H9 (cell line): ENCODE measurements around the gene PRR16. TPM values are rescaled to one million over a fixed set of nuclear protein-coding genes. Genes with fewer than 3 reads are reported as not detected.

Experiments used
- DNase-seq: peaks from one replicate; pipeline ENCODE4 v3.0.0-alpha.2; 2017
- H2AFZ ChIP-seq: one replicate; pipeline ENCODE4 v1.6.1; 2013; ENCODE audit warnings: mild to moderate bottlenecking, low read length, control low read depth, moderate library complexity
- H2AK5ac ChIP-seq: 2 replicates; pipeline ENCODE4 v1.6.1; 2013; ENCODE audit warnings: low read length, control low read depth, mixed read lengths; ENCODE audit not compliant: insufficient read length
- H2BK120ac ChIP-seq: one replicate; pipeline ENCODE4 v1.6.1; 2013; ENCODE audit warnings: low read depth, mild to moderate bottlenecking, low read length, control low read depth, inconsistent platforms; ENCODE audit not compliant: poor library complexity, severe bottlenecking
- H2BK12ac ChIP-seq: 2 replicates; pipeline ENCODE4 v1.6.1; 2013; ENCODE audit warnings: low read length, control low read depth, mixed read lengths, low read depth; ENCODE audit not compliant: insufficient read length
- H2BK15ac ChIP-seq: 2 replicates; pipeline ENCODE4 v1.6.1; 2013; ENCODE audit warnings: low read depth, low read length, control low read depth
- H2BK20ac ChIP-seq: one replicate; pipeline ENCODE4 v1.6.1; 2013; ENCODE audit warnings: low read depth, mild to moderate bottlenecking, low read length, control low read depth, inconsistent platforms; ENCODE audit not compliant: poor library complexity, severe bottlenecking
- H2BK5ac ChIP-seq: 2 replicates; pipeline ENCODE4 v1.6.1; 2013; ENCODE audit warnings: low read length, control low read depth, mixed read lengths; ENCODE audit not compliant: insufficient read length
- H3K14ac ChIP-seq: 2 replicates; pipeline ENCODE4 v1.6.1; 2013; ENCODE audit warnings: low read length, control low read depth; ENCODE audit not compliant: insufficient read depth
- H3K18ac ChIP-seq: 2 replicates; pipeline ENCODE4 v1.6.1; 2013; ENCODE audit warnings: low read depth, mild to moderate bottlenecking, mixed read lengths, low read length, control low read depth; ENCODE audit not compliant: insufficient read length
- H3K23ac ChIP-seq: 2 replicates; pipeline ENCODE4 v1.6.1; 2013; ENCODE audit warnings: low read length, control low read depth, mixed read lengths, low read depth; ENCODE audit not compliant: insufficient read length
- H3K23me2 ChIP-seq: 2 replicates; pipeline ENCODE4 v1.6.1; 2013; ENCODE audit warnings: low read depth, mild to moderate bottlenecking, mixed read lengths, low read length, control low read depth; ENCODE audit not compliant: insufficient read length, poor library complexity, severe bottlenecking
- H3K27ac ChIP-seq: 2 replicates; pipeline ENCODE4 v1.5.1; 2013; ENCODE audit warnings: low read length, control low read depth, mixed read lengths, low read depth; ENCODE audit not compliant: insufficient read length
- H3K27me3 ChIP-seq: 2 replicates; pipeline ENCODE4 v1.6.1; 2013; ENCODE audit warnings: low read length, control low read depth, inconsistent platforms; ENCODE audit not compliant: insufficient read depth
- H3K4ac ChIP-seq: 2 replicates; pipeline ENCODE4 v1.6.1; 2013; ENCODE audit warnings: low read depth, mild to moderate bottlenecking, control low read depth, inconsistent platforms, low read length, moderate library complexity
- H3K4me1 ChIP-seq: 2 replicates; pipeline ENCODE4 v1.6.1; 2013; ENCODE audit warnings: low read length, control low read depth, inconsistent platforms; ENCODE audit not compliant: insufficient read depth
- H3K4me2 ChIP-seq: 2 replicates; pipeline ENCODE4 v1.6.1; 2013; ENCODE audit warnings: low read length, control low read depth, mixed read lengths; ENCODE audit not compliant: insufficient read length, insufficient read depth
- H3K56ac ChIP-seq: 2 replicates; pipeline ENCODE4 v1.6.1; 2013; ENCODE audit warnings: low read depth, mild to moderate bottlenecking, mixed read lengths, low read length, control low read depth; ENCODE audit not compliant: insufficient read length
- H3K79me1 ChIP-seq: 2 replicates; pipeline ENCODE4 v1.6.1; 2013; ENCODE audit warnings: low read depth, mild to moderate bottlenecking, moderate library complexity, low read length, control low read depth, inconsistent platforms; ENCODE audit not compliant: insufficient read depth, poor library complexity, severe bottlenecking
- H3K79me2 ChIP-seq: 2 replicates; pipeline ENCODE4 v1.6.1; 2013; ENCODE audit warnings: low read length, control low read depth, inconsistent platforms; ENCODE audit not compliant: insufficient read depth
- H3K9ac ChIP-seq: 2 replicates; pipeline ENCODE4 v1.6.1; 2013; ENCODE audit warnings: low read length, control low read depth, mixed read lengths; ENCODE audit not compliant: insufficient read length; ENCODE audit errors: extremely low read depth
- H3K9me3 ChIP-seq: one replicate; pipeline ENCODE4 v1.6.1; 2013; ENCODE audit warnings: low read depth, low read length, inconsistent platforms; ENCODE audit not compliant: control insufficient read depth
- H3T11ph ChIP-seq: one replicate; pipeline ENCODE4 v1.6.1; 2013; ENCODE audit warnings: mild to moderate bottlenecking, low read length, control low read depth, inconsistent platforms
- H4K20me1 ChIP-seq: one replicate; pipeline ENCODE4 v1.6.1; 2013; ENCODE audit not compliant: control insufficient read depth, insufficient read length, insufficient read depth
- H4K5ac ChIP-seq: 2 replicates; pipeline ENCODE4 v1.6.1; 2013; ENCODE audit warnings: low read depth, mild to moderate bottlenecking, mixed read lengths, low read length, control low read depth; ENCODE audit not compliant: insufficient read length
- H4K8ac ChIP-seq: replicated peaks from 2 replicates; pipeline ENCODE4 v1.6.1; 2013; ENCODE audit warnings: low read length, control low read depth, mixed read lengths, low read depth; ENCODE audit not compliant: insufficient read length
- H4K91ac ChIP-seq: 2 replicates; pipeline ENCODE4 v1.6.1; 2013; ENCODE audit warnings: low read depth, mild to moderate bottlenecking, moderate library complexity, mixed read lengths, low read length, control low read depth; ENCODE audit not compliant: insufficient read length
- H3K27ac Mint-ChIP-seq, 3 experiments: 2 replicates in 2 of 3; 3 replicates in 1 of 3; pipeline ENCODE4 v1.8.0; 2020 to 2021; ENCODE audit warnings: mixed read lengths in 3 of 3, mild to moderate bottlenecking in 1 of 3, moderate library complexity in 1 of 3
- H3K27me3 Mint-ChIP-seq: 2 replicates; pipeline ENCODE4 v1.8.0; 2021; ENCODE audit warnings: low read depth, mild to moderate bottlenecking, moderate library complexity, mixed read lengths
- H3K36me3 Mint-ChIP-seq, 3 experiments: 2 replicates in 2 of 3; 3 replicates in 1 of 3; pipeline ENCODE4 v1.8.0; 2020 to 2021; ENCODE audit warnings: low read depth in 3 of 3, mixed read lengths in 3 of 3; ENCODE audit not compliant: insufficient read depth in 1 of 3
- H3K4me1 Mint-ChIP-seq, 2 experiments: 2 replicates each; pipeline ENCODE4 v1.8.0; 2020; ENCODE audit warnings: mixed read lengths in 2 of 2
- H3K4me3 Mint-ChIP-seq, 2 experiments: 2 replicates in 1 of 2; 3 replicates in 1 of 2; pipeline ENCODE4 v1.8.0; 2020 to 2021; ENCODE audit warnings: mild to moderate bottlenecking in 2 of 2, mixed read lengths in 2 of 2, moderate library complexity in 1 of 2
- H3K9me3 Mint-ChIP-seq, 2 experiments: 2 replicates in 1 of 2; 3 replicates in 1 of 2; pipeline ENCODE4 v1.8.0; 2020; ENCODE audit warnings: mild to moderate bottlenecking in 2 of 2, mixed read lengths in 2 of 2, moderate library complexity in 1 of 2
- WGBS: extraction: QIAGEN DNeasy Blood & Tissue Kit; methylation state at CpG from one replicate; pipeline ENCODE4 v1.1.7; 2013; ENCODE audit warnings: missing lambda C conversion rate, low lambda C conversion rate, mixed read lengths; ENCODE audit not compliant: insufficient read length; ENCODE audit errors: extremely low coverage; 5-methylcytosine and 5-hydroxymethylcytosine counted together
- total RNA-seq: library from RNA; stranded (reverse); gene quantifications from 2 replicates; pipeline ENCODE4 v1.2.1, GENCODE V29; 2021
- TF ChIP-seq, protein P1 (sequence below): fragments of 200-600 bp; sonication (generic); conservative IDR thresholded peaks from 3 replicates; pipeline ENCODE4 v1.8.0; 2021; ENCODE audit warnings: antibody characterized with exemption, mild to moderate bottlenecking

Gene PRR16
- total RNA-seq, 1 experiment from 2014 or later = 0.13 TPM

DNA sequence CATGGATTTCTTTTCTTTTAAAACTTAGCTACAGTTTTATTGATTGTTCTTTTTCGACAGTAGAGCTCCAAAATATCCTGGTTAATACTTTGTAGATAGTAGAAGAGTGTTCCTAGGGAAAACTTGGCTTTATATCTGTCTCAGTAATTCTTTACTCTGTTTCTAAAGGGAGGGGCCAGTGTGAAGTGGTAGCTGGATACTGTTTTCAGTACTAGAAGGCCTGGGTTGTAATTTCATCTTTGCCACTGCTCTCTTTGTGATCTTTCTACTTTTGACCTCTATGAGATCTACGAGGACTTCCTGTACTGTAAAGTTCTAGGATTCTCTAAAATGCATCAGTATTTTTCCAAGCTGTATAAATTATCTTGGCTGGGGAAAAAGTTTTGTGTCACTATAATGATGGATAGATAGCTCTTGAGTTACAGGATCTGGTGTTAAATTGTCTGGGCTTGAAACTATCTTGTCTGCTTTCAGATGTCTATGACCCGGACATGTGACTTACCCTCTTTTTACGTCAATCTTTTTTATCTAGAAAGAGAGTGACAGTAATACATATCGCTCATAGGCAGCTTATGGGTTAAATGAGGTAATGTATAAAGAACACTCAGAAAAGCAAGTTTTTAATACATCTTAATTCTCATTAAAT is 53.6 kb downstream of the PRR16 start:
- Histone ChIP-seq H3K79me2 (no peaks in the 10 kb centered on the region), H3K23ac (no peak overlapping the region), H2BK120ac (no peak overlapping the region), H4K8ac (no peak overlapping the region), H3K4me1 (peaks cover 5% of the 10 kb centered on the region; the same call in 1 of the 2 replicates), H3K4ac (no peak overlapping the region), H2BK12ac (no peak overlapping the region), H2BK5ac (no peak overlapping the region), H3K27me3 (no peaks in the 10 kb centered on the region), H3K79me1 (no peaks in the 10 kb centered on the region), H3K4me2 (no peak overlapping the region), H3T11ph (no peak overlapping the region), H2BK20ac (no peak overlapping the region), H4K91ac (no peak overlapping the region), H3K9ac (no peak overlapping the region), H3K18ac (no peak overlapping the region), H3K14ac (no peak overlapping the region), H2AK5ac (no peak overlapping the region), H3K23me2 (no peaks in the 10 kb centered on the region), H4K5ac (no peak overlapping the region), H2BK15ac (no peak overlapping the region), H3K56ac (no peak overlapping the region), H4K20me1 (no peaks in the 10 kb centered on the region), H3K9me3 (no peaks in the 10 kb centered on the region), H2AFZ (no peak overlapping the region), H3K27ac (no peak overlapping the region)
- no peak overlapping the region for H3K27ac Mint-ChIP-seq
- H3K9me3 Mint-ChIP-seq = no peaks in the 10 kb centered on the region
- TF ChIP-seq, protein P1, sequence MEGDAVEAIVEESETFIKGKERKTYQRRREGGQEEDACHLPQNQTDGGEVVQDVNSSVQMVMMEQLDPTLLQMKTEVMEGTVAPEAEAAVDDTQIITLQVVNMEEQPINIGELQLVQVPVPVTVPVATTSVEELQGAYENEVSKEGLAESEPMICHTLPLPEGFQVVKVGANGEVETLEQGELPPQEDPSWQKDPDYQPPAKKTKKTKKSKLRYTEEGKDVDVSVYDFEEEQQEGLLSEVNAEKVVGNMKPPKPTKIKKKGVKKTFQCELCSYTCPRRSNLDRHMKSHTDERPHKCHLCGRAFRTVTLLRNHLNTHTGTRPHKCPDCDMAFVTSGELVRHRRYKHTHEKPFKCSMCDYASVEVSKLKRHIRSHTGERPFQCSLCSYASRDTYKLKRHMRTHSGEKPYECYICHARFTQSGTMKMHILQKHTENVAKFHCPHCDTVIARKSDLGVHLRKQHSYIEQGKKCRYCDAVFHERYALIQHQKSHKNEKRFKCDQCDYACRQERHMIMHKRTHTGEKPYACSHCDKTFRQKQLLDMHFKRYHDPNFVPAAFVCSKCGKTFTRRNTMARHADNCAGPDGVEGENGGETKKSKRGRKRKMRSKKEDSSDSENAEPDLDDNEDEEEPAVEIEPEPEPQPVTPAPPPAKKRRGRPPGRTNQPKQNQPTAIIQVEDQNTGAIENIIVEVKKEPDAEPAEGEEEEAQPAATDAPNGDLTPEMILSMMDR = no peak
- H3K4me1 Mint-ChIP-seq = peaks cover 15 to 19% of the 10 kb centered on the region in 2 experiments
- no peak overlapping the region for H3K4me3 Mint-ChIP-seq
- H3K27me3 Mint-ChIP-seq = no peaks in the 10 kb centered on the region
- WGBS = no CpG with 5 or more reads among the region's 5 CpGs
- no peak for DNase-seq
- H3K36me3 Mint-ChIP-seq = no peaks in the 10 kb centered on the region; a peak in 1 of 7 replicates
